CD14-positive monocyte (primary cell): ENCODE data around the gene CENPM. TPM values are rescaled to one million over a fixed set of nuclear protein-coding genes. Genes with fewer than 3 reads are reported as not detected.

ENCODE experiments used
- DNase-seq, 3 donors: peaks; one replicate each; pipeline ENCODE4 v3.0.0-alpha.2; 2011 to 2022
- H2AFZ ChIP-seq: 2 replicates; pipeline ENCODE4 v1.6.0; 2012; ENCODE audit warnings: mild to moderate bottlenecking, low read depth, low read length, inconsistent platforms; ENCODE audit not compliant: insufficient read depth, poor library complexity, severe bottlenecking
- H3K27ac ChIP-seq, 2 donors: 1 replicate in 1 of 2; 2 replicates in 1 of 2; pipeline ENCODE4 v1.5.1; 2012 to 2013; ENCODE audit warnings: low read length in 2 of 2, control low read depth in 1 of 2, inconsistent platforms in 1 of 2, low read depth in 1 of 2, mild to moderate bottlenecking in 1 of 2
- H3K27me3 ChIP-seq, 2 donors: one replicate each; pipeline versions ENCODE4 v1.6.0 to v1.6.1; 2011 to 2013; ENCODE audit warnings: low read length in 2 of 2; ENCODE audit not compliant: control insufficient read depth in 2 of 2, insufficient read depth in 2 of 2
- H3K36me3 ChIP-seq, 2 donors: replicated peaks in 1 of 2; 1 replicate in 1 of 2; 2 replicates in 1 of 2; pipeline versions ENCODE4 v1.5.1 to v1.6.1; 2012 to 2013; ENCODE audit warnings: low read length in 2 of 2, control low read depth in 1 of 2, inconsistent platforms in 1 of 2, mild to moderate bottlenecking in 1 of 2; ENCODE audit not compliant: insufficient read depth in 2 of 2, control insufficient read depth in 1 of 2
- H3K4me1 ChIP-seq, 2 donors: 1 replicate in 1 of 2; 2 replicates in 1 of 2; pipeline versions ENCODE4 v1.5.1 to v1.6.1; 2012 to 2013; ENCODE audit warnings: low read length in 2 of 2, control low read depth in 1 of 2, inconsistent platforms in 1 of 2, mild to moderate bottlenecking in 1 of 2, moderate library complexity in 1 of 2; ENCODE audit not compliant: insufficient read depth in 2 of 2, control insufficient read depth in 1 of 2
- H3K4me2 ChIP-seq: replicated peaks from 2 replicates; pipeline ENCODE3; 2012; ENCODE audit warnings: low read length, moderate library complexity, mild to moderate bottlenecking; ENCODE audit not compliant: poor library complexity, severe bottlenecking; ENCODE audit errors: extremely low read depth
- H3K4me3 ChIP-seq, 3 experiments: fragments of 200-600 bp in 1 of 3; sonication (generic) in 1 of 3; replicated peaks in 1 of 3; 1 replicate in 2 of 3; 2 replicates in 1 of 3; pipeline ENCODE4 v1.5.1; 2011 to 2013; ENCODE audit warnings: low read length in 3 of 3, mild to moderate bottlenecking in 3 of 3, control low read depth in 2 of 3, low read depth in 2 of 3, inconsistent platforms in 1 of 3, moderate library complexity in 1 of 3
- H3K79me2 ChIP-seq: 2 replicates; pipeline ENCODE4 v1.6.0; 2012; ENCODE audit warnings: mild to moderate bottlenecking, control low read depth, inconsistent platforms, low read length, moderate library complexity; ENCODE audit not compliant: insufficient read depth
- H3K9ac ChIP-seq: 2 replicates; pipeline ENCODE4 v1.6.0; 2017; ENCODE audit warnings: low read length, mild to moderate bottlenecking; ENCODE audit not compliant: insufficient read depth, poor library complexity, severe bottlenecking
- H3K9me3 ChIP-seq, 2 donors: replicated peaks in 1 of 2; 1 replicate in 1 of 2; 2 replicates in 1 of 2; pipeline versions ENCODE4 v1.5.1 to v1.6.1; 2012 to 2013; ENCODE audit warnings: low read length in 2 of 2, control low read depth in 1 of 2; ENCODE audit not compliant: control insufficient read depth in 1 of 2, insufficient read depth in 1 of 2
- H4K20me1 ChIP-seq: 2 replicates; pipeline ENCODE4 v1.6.0; 2012; ENCODE audit warnings: mild to moderate bottlenecking, low read length, control low read depth, moderate library complexity; ENCODE audit not compliant: insufficient read depth
- H3K27ac Mint-ChIP-seq, 7 donors: one replicate each; pipeline ENCODE4 v1.8.0; 2020; ENCODE audit warnings: mild to moderate bottlenecking in 7 of 7, mixed read lengths in 7 of 7, moderate library complexity in 6 of 7, inconsistent platforms in 2 of 7
- H3K27me3 Mint-ChIP-seq, 3 donors: one replicate each; pipeline ENCODE4 v1.8.0; 2021 to 2022; ENCODE audit warnings: low read depth in 3 of 3, mild to moderate bottlenecking in 3 of 3, mixed read lengths in 3 of 3, moderate library complexity in 3 of 3, inconsistent platforms in 1 of 3
- H3K36me3 Mint-ChIP-seq, 2 donors: one replicate each; pipeline ENCODE4 v1.8.0; 2020; ENCODE audit warnings: mixed read lengths in 2 of 2, inconsistent platforms in 1 of 2, mild to moderate bottlenecking in 1 of 2
- H3K4me1 Mint-ChIP-seq: one replicate; pipeline ENCODE4 v1.8.0; 2020; ENCODE audit warnings: mild to moderate bottlenecking, mixed read lengths
- H3K4me3 Mint-ChIP-seq, 2 donors: one replicate each; pipeline ENCODE4 v1.8.0; 2020; ENCODE audit warnings: mild to moderate bottlenecking in 2 of 2, mixed read lengths in 2 of 2, moderate library complexity in 1 of 2
- H3K9me3 Mint-ChIP-seq, 7 donors: one replicate each; pipeline ENCODE4 v1.8.0; 2020 to 2022; ENCODE audit warnings: mixed read lengths in 7 of 7, mild to moderate bottlenecking in 6 of 7, moderate library complexity in 6 of 7, inconsistent platforms in 2 of 7
- WGBS: methylation state at CpG from one replicate; pipeline ENCODE4 v1.1.5; 2013; ENCODE audit warnings: missing lambda C conversion rate; ENCODE audit not compliant: insufficient coverage; 5-methylcytosine and 5-hydroxymethylcytosine counted together
- intact Hi-C, 2 donors: fragments of 100-400 bp; cut with micrococcal nuclease; formaldehyde crosslinking; loops; one replicate each; pipeline versions ENCODE4 v1.15.0 to v1.15.1; 2023
- polyA plus RNA-seq, 3 donors: library from polyadenylated mRNA; depleted of rRNA in 1 of 3; unstranded in 2 of 3; stranded (reverse) in 1 of 3; fragments of 300-500 nt in 2 of 3; fragments of >200 nt in 1 of 3; fragmentation: Illumina TruSeq in 2 of 3; gene quantifications; 1 replicate in 2 of 3; 2 replicates in 1 of 3; pipeline ENCODE4 v1.2.3, GENCODE V29; 2012 to 2021
- TF ChIP-seq, protein P1 (sequence below): fragments of 200-600 bp; IDR thresholded peaks from one replicate; pipeline ENCODE4 v1.8.0; 2022; ENCODE audit warnings: antibody characterized with exemption, mild to moderate bottlenecking

The CENPM gene
- polyA plus RNA-seq, 3 donors: 0.20 TPM; not detected in 2

DNA sequence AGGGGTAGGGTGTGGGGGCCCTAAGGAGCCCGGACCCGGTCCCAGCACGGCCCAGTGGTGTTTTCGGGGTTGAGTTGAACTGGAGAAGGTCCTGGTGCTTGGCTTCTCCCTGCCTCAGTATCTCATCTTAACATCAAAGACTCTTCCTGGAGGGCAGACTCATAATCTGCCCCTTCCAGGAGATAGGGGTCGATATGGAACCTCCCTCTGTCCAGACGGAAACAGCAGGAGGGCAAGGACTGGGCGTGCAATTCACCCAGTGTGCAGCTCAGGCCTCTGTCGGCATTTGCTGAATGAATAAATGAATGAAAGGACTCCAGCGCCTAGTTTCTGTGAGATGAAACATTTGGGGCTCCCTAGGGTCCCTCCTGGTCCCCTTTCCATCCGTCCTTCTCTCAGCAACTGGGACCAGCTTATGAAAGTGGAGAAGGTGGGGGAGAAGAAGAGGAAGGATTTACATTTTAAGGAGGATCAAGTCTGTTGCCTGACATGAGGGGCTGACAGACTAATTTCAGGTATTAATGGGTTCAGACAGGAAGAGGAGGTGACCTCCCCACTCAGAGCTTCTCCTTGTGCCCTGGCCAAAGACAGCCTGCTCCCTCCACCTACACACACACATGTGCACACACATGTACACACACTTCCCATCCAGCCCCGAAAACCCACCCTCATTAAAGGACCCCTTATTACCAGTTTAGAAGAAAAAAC is 31.0 kb downstream of the CENPM start:
- Mint-ChIP-seq H3K9me3 (peaks cover 0 to 24% (median 12%) of the 10 kb centered on the region in 7 donors), H3K36me3 (peaks cover 6 to 7% of the 10 kb centered on the region in 2 donors), H3K4me1 (peaks cover 41% of the 10 kb centered on the region), H3K27ac (no peak overlapping the region), H3K4me3 (peak overlapping the region in 1 of 2 donors; percentile 62), H3K27me3 (peaks cover 50 to 66% (median 60%) of the 10 kb centered on the region in 3 donors)
- H3K4me3 ChIP-seq: no peak overlapping the region
- no peaks in the 10 kb centered on the region for H3K79me2 ChIP-seq
- no peaks in the 10 kb centered on the region for H3K36me3 ChIP-seq
- WGBS: 42% methylated on average over 3 of the region's 11 CpGs
- peaks cover 41 to 60% of the 10 kb centered on the region in 2 donors for H3K27me3 ChIP-seq
- peaks cover 43 to 56% of the 10 kb centered on the region in 2 donors for H3K4me1 ChIP-seq
- H3K9ac ChIP-seq: no peak overlapping the region
- TF ChIP-seq, protein P1, sequence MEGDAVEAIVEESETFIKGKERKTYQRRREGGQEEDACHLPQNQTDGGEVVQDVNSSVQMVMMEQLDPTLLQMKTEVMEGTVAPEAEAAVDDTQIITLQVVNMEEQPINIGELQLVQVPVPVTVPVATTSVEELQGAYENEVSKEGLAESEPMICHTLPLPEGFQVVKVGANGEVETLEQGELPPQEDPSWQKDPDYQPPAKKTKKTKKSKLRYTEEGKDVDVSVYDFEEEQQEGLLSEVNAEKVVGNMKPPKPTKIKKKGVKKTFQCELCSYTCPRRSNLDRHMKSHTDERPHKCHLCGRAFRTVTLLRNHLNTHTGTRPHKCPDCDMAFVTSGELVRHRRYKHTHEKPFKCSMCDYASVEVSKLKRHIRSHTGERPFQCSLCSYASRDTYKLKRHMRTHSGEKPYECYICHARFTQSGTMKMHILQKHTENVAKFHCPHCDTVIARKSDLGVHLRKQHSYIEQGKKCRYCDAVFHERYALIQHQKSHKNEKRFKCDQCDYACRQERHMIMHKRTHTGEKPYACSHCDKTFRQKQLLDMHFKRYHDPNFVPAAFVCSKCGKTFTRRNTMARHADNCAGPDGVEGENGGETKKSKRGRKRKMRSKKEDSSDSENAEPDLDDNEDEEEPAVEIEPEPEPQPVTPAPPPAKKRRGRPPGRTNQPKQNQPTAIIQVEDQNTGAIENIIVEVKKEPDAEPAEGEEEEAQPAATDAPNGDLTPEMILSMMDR: no peak
- intact Hi-C loops: no loop called here
- H4K20me1 ChIP-seq: peaks cover 7% of the 10 kb centered on the region
- no peak overlapping the region for H3K4me2 ChIP-seq
- H2AFZ ChIP-seq: no peak overlapping the region
- H3K9me3 ChIP-seq: peaks cover 0 to 35% of the 10 kb centered on the region in 2 donors
- no peak overlapping the region for H3K27ac ChIP-seq
- DNase-seq: no peak

DNA sequence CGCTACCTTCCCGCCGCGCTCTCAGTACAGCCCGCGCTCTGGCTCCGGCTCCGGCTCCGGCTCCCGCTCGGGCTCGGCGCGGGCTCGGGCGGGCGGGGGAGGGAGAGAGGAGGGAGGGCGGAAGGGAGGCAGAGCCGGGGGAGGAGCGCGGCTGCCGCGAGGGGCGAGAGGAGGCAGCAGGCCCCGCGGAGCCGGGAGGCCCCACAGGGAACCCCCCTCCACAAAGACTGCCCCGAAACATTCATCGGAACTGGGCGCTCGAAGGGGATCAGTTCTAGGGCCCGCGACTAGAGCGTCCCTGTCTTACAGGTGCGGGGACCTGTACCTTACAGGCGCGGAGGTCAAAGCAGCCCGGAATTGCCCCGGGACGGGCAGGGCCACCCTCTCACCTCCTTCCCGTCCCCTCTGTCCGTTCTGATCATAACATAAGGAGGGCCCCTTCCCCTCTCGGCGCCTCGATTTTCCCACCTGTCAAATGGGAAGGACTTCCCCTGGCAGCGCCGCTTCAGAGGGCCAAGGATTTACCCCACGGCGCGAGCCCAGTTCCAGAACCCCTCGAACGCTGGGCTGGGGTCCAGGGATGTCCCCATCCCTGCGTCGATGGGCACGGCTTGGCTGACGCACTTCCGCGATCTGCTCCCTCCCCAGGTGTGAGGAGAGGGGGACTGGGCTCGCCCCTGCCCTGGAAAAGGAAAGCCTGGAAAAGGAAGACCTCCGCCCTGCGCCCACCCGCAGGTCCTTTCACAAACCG is 31.7 kb downstream of the CENPM start, which contains the start of gene SHISA8:
Gene SHISA8 (minus strand): TSS at position 40 of the 751 bp plus-strand sequence. CDS start 407 bp downstream, outside the sequence.
- peaks cover 0 to 35% of the 10 kb centered on the region in 2 donors for H3K9me3 ChIP-seq
- H4K20me1 ChIP-seq: peaks cover 7% of the 10 kb centered on the region
- no peak within 1 kb of the TSS for H3K9ac ChIP-seq
- no peaks in the 10 kb centered on the region for H3K36me3 ChIP-seq
- peak within 1 kb of the TSS in 1 of 3 experiments; percentile 39 for H3K4me3 ChIP-seq
- H3K27me3 ChIP-seq: peaks cover 46 to 66% of the 10 kb centered on the region in 2 donors
- Mint-ChIP-seq H3K27me3 (peaks cover 52 to 70% (median 65%) of the 10 kb centered on the region in 3 donors), H3K4me3 (peak within 1 kb of the TSS in 1 of 2 donors; percentile 62), H3K9me3 (peaks cover 0 to 24% (median 12%) of the 10 kb centered on the region in 7 donors), H3K36me3 (peaks cover 6 to 7% of the 10 kb centered on the region in 2 donors), H3K27ac (no peak within 1 kb of the TSS), H3K4me1 (peaks cover 36% of the 10 kb centered on the region)
- peak within 1 kb of the TSS; percentile 57 for H3K4me2 ChIP-seq
- TF ChIP-seq, protein P1: no peak
- H3K79me2 ChIP-seq: no peaks in the 10 kb centered on the region
- DNase-seq: peak; percentile 10 to 32 (median 18)
- no peak within 1 kb of the TSS for H3K27ac ChIP-seq
- H2AFZ ChIP-seq: no peak within 1 kb of the TSS
- WGBS: 5% methylated on average over 39 of the region's 63 CpGs
- peaks cover 41 to 56% of the 10 kb centered on the region in 2 donors for H3K4me1 ChIP-seq
- intact Hi-C loops: no loop called here
